ENCODE data around the gene ZDHHC16.

The ZDHHC16 gene

DNA sequence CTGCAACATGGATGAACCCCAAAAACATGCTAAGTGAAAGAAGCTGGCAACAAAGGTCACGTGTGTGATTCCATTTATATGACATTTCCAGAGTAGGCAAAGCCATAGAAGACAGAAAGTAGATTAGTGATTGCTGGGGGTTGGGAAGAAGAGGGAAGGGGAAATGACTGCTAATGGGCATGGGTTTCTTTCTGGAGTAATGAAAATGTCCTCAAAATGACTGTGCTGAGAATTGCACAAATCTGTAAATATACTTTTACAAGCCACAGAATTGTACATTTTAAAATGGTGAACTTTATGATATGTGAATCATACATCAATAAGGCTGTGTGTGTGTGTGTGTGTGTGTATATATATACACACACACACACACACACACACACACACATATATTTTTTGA is 36.4 kb downstream of the ZDHHC16 start:
- DNase-seq = no peak

- DNase-seq = no peak
Observed at GRCh38 chr10:97483506-97483905, 37.5 kb downstream of the ZDHHC16 start.

GRCh38 chr10:97483921-97484320 is 37.9 kb downstream of the ZDHHC16 start:
- no peak for DNase-seq

DNA sequence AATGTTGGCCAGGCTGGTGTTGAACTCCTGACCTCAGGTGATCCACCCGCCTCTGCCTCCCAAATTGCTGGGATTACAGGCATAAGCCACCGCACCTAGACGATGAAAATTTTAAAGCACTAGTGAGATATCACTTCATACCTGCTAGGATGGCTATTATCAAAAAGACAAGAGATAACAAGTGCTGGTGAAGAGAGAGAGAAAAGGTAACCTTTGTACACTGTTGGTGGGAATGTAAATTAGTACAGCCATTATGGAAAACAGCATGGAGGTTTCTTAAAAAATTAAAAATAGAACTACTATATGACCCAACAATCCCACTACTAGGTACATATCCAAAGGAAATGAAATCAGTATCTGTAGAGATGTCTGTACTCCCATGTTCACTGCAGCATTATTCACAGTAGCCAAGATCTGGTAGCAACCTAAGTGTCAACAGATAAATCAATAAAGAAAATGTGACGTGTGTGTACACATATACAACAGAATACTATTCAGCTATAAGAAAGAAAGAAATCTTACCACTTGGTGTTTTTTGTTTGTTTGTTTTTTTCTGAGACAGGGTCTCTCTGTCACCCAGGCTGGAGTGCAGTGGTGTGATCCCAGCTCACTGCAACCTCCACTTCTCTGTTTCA is 39.8 kb downstream of the ZDHHC16 start:
- no peak for DNase-seq

DNA sequence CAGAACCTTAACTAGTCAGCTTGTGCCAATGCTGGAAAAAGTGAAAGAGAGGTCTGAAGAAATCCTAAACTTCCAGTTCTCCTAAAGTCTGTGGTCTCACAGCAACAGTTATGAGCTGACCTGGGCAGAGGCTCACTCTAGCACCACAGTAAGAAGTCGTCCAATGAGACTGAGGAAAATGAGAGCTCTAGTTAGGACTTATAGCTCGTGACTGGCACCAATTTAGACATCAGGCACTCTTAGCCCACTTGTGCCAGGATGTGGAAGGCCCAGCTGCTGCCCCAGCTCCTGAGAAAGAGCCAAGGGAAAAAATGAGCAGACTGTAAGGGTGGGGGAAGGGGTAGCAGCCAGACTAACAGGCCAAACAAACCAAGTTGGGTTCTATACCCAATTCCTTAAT is 44.6 kb downstream of the ZDHHC16 start:
- DNase-seq = peak; percentile 46

DNA sequence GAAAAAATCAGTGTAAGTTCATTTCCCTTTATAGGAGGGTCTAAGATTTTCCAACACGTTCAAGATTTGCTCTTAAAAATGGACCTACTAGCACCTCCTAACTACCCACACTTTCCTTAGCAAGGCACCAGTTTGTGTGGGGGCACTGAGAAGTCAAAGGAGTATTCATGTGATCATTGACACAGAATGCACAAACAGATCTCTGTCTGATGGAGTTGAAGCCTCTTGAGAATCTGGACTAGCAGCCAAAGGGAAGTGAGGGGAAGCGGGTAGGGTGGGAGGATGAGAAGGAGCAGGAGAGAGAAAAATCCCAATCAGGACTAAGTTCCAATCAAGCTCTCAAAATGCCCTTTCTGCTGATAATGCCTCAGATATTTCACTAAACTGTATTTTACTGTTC is 48.2 kb downstream of the ZDHHC16 start:
- no peak for DNase-seq

DNA sequence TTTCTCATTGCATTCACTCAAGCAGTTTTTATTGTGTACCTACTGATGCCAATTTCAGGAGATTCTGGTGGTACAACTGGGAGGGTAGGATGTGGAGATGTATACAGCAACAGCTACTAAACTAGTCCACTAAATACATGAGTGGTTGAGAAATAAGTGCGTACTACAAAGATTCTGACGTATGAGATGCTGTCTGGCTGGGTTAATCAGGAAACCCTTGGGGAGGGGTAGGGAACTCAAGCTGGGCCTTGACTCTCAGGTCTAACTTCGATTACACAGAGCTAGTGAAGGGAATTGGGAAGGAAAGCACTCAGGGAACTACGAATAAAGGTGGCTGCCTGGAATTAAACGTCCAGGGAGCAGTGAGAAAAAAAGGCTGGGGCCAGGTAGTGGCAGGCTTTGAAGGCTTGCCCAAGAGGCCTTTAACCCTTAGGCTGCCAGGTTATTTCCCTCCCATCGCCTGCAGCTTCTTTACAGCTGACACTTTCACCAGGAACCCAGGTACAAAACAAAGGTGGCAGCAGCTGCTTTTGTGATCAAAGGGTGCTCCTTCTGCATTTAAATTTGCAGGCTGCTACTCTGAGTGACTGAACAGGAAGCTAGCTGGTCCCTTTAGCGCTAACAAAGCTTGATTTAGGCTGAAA is 49.0 kb downstream of the ZDHHC16 start:
- DNase-seq = no peak

GRCh38 chr10:97497572-97498075 is 51.6 kb downstream of the ZDHHC16 start:
- DNase-seq = peak; percentile 79

- DNase-seq = peak; percentile 99
Observed at GRCh38 chr10:97498076-97498840, 52.3 kb downstream of the ZDHHC16 start, which contains the start of gene MMS19. TSS of gene MMS19 (minus strand) at chr10:97498422. CDS start at chr10:97498384, 38 bp downstream.

DNA sequence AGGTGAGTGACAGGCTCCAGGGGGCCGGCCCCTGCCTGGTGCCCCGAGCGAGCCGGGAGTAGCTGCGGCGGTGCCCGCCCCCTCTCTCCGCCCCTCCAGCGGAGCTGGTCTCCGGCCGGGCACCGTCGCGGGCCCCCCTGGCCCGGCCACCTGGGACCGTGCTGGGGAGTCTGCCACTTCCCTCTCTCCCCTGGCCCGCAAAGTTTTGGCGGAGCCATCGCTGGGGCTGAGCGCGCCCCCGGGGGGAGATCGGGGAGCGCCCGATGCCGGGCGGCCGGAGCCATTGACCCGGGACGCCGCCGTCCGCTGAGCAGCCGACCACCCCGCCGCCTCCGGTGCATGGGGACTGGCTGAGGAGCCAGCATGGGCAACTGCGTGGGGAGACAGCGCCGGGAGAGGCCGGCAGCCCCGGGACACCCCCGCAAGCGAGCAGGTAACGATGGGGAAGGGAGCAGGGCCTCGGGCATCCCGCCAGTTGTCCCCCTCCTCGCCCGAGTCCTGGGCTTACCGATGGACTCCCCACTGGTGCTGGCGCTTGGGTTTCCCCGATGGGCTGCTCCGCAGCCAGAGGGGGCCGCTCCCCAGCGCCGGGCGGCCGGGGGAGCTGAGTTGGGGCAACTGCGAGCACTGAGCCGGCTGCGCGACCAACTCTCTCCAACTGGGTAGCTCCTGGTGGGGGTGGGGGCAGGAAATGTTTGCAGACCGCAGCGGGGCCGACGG is 53.0 kb downstream of the ZDHHC16 start, which contains the start of gene UBTD1:
Gene UBTD1, plus strand, starts transcription at position 84 of the 720 bp plus-strand sequence. Its CDS starts 280 bp downstream, at position 364.
- peak; percentile 77 for DNase-seq

GRCh38 chr10:97499561-97500296 is 53.8 kb downstream of the ZDHHC16 start:
- peak; percentile 71 for DNase-seq

GRCh38 chr10:97500297-97500575 is 54.3 kb downstream of the ZDHHC16 start:
- DNase-seq = no peak

- DNase-seq = no peak
Observed at GRCh38 chr10:97502916-97503315, 56.9 kb downstream of the ZDHHC16 start.

DNA sequence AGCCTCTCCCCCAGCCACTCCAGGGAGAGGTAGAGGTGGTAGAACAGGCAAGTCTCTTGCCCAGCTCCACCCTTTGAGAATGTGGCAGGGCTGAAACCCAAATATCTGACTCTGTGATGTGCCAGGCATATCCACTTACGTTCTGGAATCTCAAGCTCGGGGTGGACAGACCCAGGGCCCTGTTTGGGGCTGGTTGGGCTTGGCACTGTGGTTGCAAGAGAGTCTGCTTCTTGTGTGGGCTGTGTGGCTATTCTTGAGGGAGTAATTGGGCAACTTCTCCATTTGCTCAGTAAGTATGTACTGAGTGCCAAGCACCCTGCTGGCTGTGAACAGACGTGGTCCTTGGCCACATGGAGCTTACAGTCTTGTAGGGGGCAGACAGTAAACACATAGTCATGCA is 57.4 kb downstream of the ZDHHC16 start:
- no peak for DNase-seq

GRCh38 chr10:97505152-97505551 is 59.2 kb downstream of the ZDHHC16 start:
- DNase-seq = no peak

- no peak for DNase-seq
Observed at GRCh38 chr10:97506199-97506991, 60.4 kb downstream of the ZDHHC16 start.
